Spleen (tissue), 11 donors: ENCODE results near the gene POMT2. TPM values are rescaled to one million over a fixed set of nuclear protein-coding genes. Genes with fewer than 3 reads are reported as not detected.

ENCODE experiments used
- DNase-seq: peaks from one replicate; pipeline ENCODE4 v3.0.0-alpha.2; 2020
- H3K27ac ChIP-seq, 8 donors: fragments of 200-600 bp; sonication (generic) in 7 of 8; 1 replicate in 4 of 8; 2 replicates in 4 of 8; pipeline versions ENCODE4 v1.5.0 to v1.8.0; 2016 to 2021; ENCODE audit warnings: inconsistent platforms in 4 of 8, mild to moderate bottlenecking in 4 of 8, moderate library complexity in 1 of 8
- H3K27me3 ChIP-seq, 7 donors: fragments of 200-600 bp; sonication (generic) in 6 of 7; replicated peaks in 1 of 7; 1 replicate in 4 of 7; 2 replicates in 3 of 7; pipeline versions ENCODE4 v1.5.0 to v1.8.0; 2016 to 2021; ENCODE audit warnings: inconsistent platforms in 3 of 7, mild to moderate bottlenecking in 1 of 7
- H3K36me3 ChIP-seq, 6 donors: fragments of 200-600 bp; sonication (generic) in 5 of 6; 1 replicate in 4 of 6; 2 replicates in 2 of 6; pipeline versions ENCODE4 v1.5.0 to v1.8.0; 2016 to 2021; ENCODE audit warnings: inconsistent platforms in 2 of 6
- H3K4me1 ChIP-seq, 6 donors: fragments of 200-600 bp; sonication (generic) in 5 of 6; 1 replicate in 3 of 6; 2 replicates in 3 of 6; pipeline versions ENCODE4 v1.5.0 to v1.8.0; 2016 to 2021; ENCODE audit warnings: inconsistent platforms in 3 of 6
- H3K4me3 ChIP-seq, 8 donors: fragments of 200-600 bp; sonication (generic) in 7 of 8; 1 replicate in 4 of 8; 2 replicates in 4 of 8; pipeline versions ENCODE4 v1.5.0 to v1.8.0; 2016 to 2021; ENCODE audit warnings: inconsistent platforms in 4 of 8, mild to moderate bottlenecking in 4 of 8, moderate library complexity in 2 of 8
- H3K9me3 ChIP-seq, 8 donors: fragments of 200-600 bp; sonication (generic) in 7 of 8; 1 replicate in 4 of 8; 2 replicates in 4 of 8; pipeline versions ENCODE4 v1.5.0 to v1.8.0; 2016 to 2021; ENCODE audit warnings: inconsistent platforms in 4 of 8
- CTCF ChIP-seq, 11 experiments: fragments of 200-600 bp in 7 of 11; fragments of 450-650 bp in 4 of 11; sonication (generic) in 4 of 11; IDR thresholded peaks in 8 of 11; conservative IDR thresholded peaks in 3 of 11; 1 replicate in 7 of 11; 2 replicates in 4 of 11; pipeline versions ENCODE4 v1.4.0 to v1.8.0; 2016 to 2021; ENCODE audit warnings: antibody characterized with exemption in 11 of 11, inconsistent platforms in 4 of 11, mild to moderate bottlenecking in 1 of 11
- POLR2A ChIP-seq, 3 donors: fragments of 450-650 bp; IDR thresholded peaks; one replicate each; pipeline ENCODE4 v1.5.1; 2017; ENCODE audit warnings: antibody characterized with exemption in 3 of 3, mild to moderate bottlenecking in 1 of 3
- POLR2AphosphoS5 ChIP-seq, 3 donors: sonication (generic); formaldehyde crosslinking; IDR thresholded peaks; one replicate each; pipeline ENCODE4 v1.5.1; 2017; ENCODE audit warnings: antibody characterized with exemption in 3 of 3
- WGBS, 5 donors: extraction: QIAGEN DNeasy Blood & Tissue Kit in 3 of 5; methylation state at CpG; one replicate each; pipeline versions ENCODE4 v1.1.5 to v1.1.7; 2013 to 2018; 5-methylcytosine and 5-hydroxymethylcytosine counted together
- intact Hi-C: fragments of 100-400 bp; cut with DNase I; formaldehyde crosslinking; loops from one replicate; pipeline ENCODE4 v1.15.0; 2023; ENCODE audit warnings: low total_unique reads
- polyA plus RNA-seq, 3 donors: library from polyadenylated mRNA; stranded (reverse); fragments of 200-250 nt; gene quantifications; one replicate each; pipeline ENCODE4 v1.2.1, GENCODE V29; 2013
- total RNA-seq, 7 donors: library from RNA; depleted of rRNA in 3 of 7; stranded (reverse); fragments of >200 nt in 3 of 7; fragmentation: NEBNext Ultra II Directional in 4 of 7; extraction: Animal tissue kit (Norgen Biotek cat#: 25700) in 4 of 7; gene quantifications; one replicate each; pipeline versions ENCODE4 v1.1.0 to v1.2.1, GENCODE V29; 2016 to 2021
- donor health status: healthy with polysubstance abuse.
- donor health status: DM: no; HTN: no; CAD: no; lungs with moderate emphysema.
- donor health status: DM: no; HTN: no; CAD: no.
- donor health status: Bipolar disorder and iron deficiency.
- donor health status: healthy.
- donor health status: DM: no; HTN: no; CAD: no.
- donor health status: DM: yes; HTN: yes; CAD: no.

Gene POMT2
- total and polyA plus RNA-seq, 10 donors = 5.4 to 23.6 (median 16.6) TPM

GRCh38 chr14:77250927-77251326 lies 69.8 kb downstream of the POMT2 start:
- TF ChIP-seq CTCF (IDR thresholded peaks at IDR 0.05 in 8 of 11, conservative IDR thresholded peaks at IDR 0.05 in 3 of 11) = no peak
- no peak for TF ChIP-seq POLR2A (IDR thresholded peaks at IDR 0.05)
- no peak for TF ChIP-seq POLR2AphosphoS5 (IDR thresholded peaks at IDR 0.05)
- H3K9me3 ChIP-seq = no peaks in the 10 kb centered on the region
- no peak overlapping the region for H3K27ac ChIP-seq
- peaks cover 0 to 4% (median 0%) of the 10 kb centered on the region in 7 donors for H3K27me3 ChIP-seq
- WGBS, 5 donors = 77 to 92% (median 91%) methylated on average over 6 of the region's 6 CpGs
- no peak overlapping the region for H3K4me3 ChIP-seq
- no peaks in the 10 kb centered on the region for H3K36me3 ChIP-seq
- intact Hi-C loops = no loop called here
- DNase-seq = no peak
- H3K4me1 ChIP-seq = no peaks in the 10 kb centered on the region

GRCh38 chr14:77249286-77249685 lies 71.4 kb downstream of the POMT2 start:
- no peak for DNase-seq
- intact Hi-C loops = no loop called here
- H3K9me3 ChIP-seq = no peaks in the 10 kb centered on the region
- H3K4me3 ChIP-seq = no peak overlapping the region
- 89 to 95% (median 91%) methylated on average over 7 of the region's 7 CpGs for WGBS, 5 donors
- peaks cover 0 to 3% (median 2%) of the 10 kb centered on the region in 6 donors for H3K4me1 ChIP-seq
- H3K27me3 ChIP-seq = peaks cover 0 to 4% (median 0%) of the 10 kb centered on the region in 7 donors
- no peak for TF ChIP-seq CTCF (IDR thresholded peaks at IDR 0.05 in 8 of 11, conservative IDR thresholded peaks at IDR 0.05 in 3 of 11)
- TF ChIP-seq POLR2AphosphoS5 (IDR thresholded peaks at IDR 0.05) = no peak
- TF ChIP-seq POLR2A (IDR thresholded peaks at IDR 0.05) = no peak
- H3K36me3 ChIP-seq = no peaks in the 10 kb centered on the region
- H3K27ac ChIP-seq = no peak overlapping the region

GRCh38 chr14:77248666-77249065 lies 72.0 kb downstream of the POMT2 start:
- Histone ChIP-seq H3K36me3 (no peaks in the 10 kb centered on the region), H3K9me3 (no peaks in the 10 kb centered on the region), H3K27me3 (peaks cover 0 to 2% (median 0%) of the 10 kb centered on the region in 7 donors), H3K4me3 (no peak overlapping the region), H3K4me1 (peaks cover 0 to 10% (median 4%) of the 10 kb centered on the region in 6 donors), H3K27ac (no peak overlapping the region)
- 92 to 97% (median 95%) methylated on average over 7 of the region's 7 CpGs for WGBS, 5 donors
- no peak for TF ChIP-seq CTCF (IDR thresholded peaks at IDR 0.05 in 8 of 11, conservative IDR thresholded peaks at IDR 0.05 in 3 of 11)
- no peak for TF ChIP-seq POLR2A (IDR thresholded peaks at IDR 0.05)
- no peak for TF ChIP-seq POLR2AphosphoS5 (IDR thresholded peaks at IDR 0.05)
- intact Hi-C loops = no loop called here
- DNase-seq = no peak

GRCh38 chr14:77246784-77247183 lies 73.9 kb downstream of the POMT2 start:
- 86 to 100% (median 97%) methylated on average over 1 of the region's 1 CpG for WGBS, 5 donors
- TF ChIP-seq POLR2A (IDR thresholded peaks at IDR 0.05) (no peak), POLR2AphosphoS5 (IDR thresholded peaks at IDR 0.05) (no peak)
- H3K36me3 ChIP-seq = no peaks in the 10 kb centered on the region
- H3K27me3 ChIP-seq = no peaks in the 10 kb centered on the region
- H3K4me3 ChIP-seq = no peak overlapping the region
- H3K4me1 ChIP-seq = peaks cover 0 to 24% (median 7%) of the 10 kb centered on the region in 6 donors
- no peak for DNase-seq
- intact Hi-C loops = no loop called here
- no peak overlapping the region for H3K27ac ChIP-seq
- H3K9me3 ChIP-seq = no peaks in the 10 kb centered on the region

GRCh38 chr14:77245820-77246219 lies 74.9 kb downstream of the POMT2 start:
- intact Hi-C loops = no loop called here
- Histone ChIP-seq H3K27ac (no peak overlapping the region), H3K4me3 (no peak overlapping the region), H3K4me1 (peaks cover 0 to 24% (median 7%) of the 10 kb centered on the region in 6 donors), H3K9me3 (no peaks in the 10 kb centered on the region), H3K36me3 (no peaks in the 10 kb centered on the region), H3K27me3 (no peaks in the 10 kb centered on the region)
- no peak for DNase-seq
- WGBS, 5 donors = 80 to 92% (median 85%) methylated on average over 4 of the region's 4 CpGs
- TF ChIP-seq POLR2A (IDR thresholded peaks at IDR 0.05) (no peak), POLR2AphosphoS5 (IDR thresholded peaks at IDR 0.05) (no peak), CTCF (IDR thresholded peaks at IDR 0.05 in 8 of 11, conservative IDR thresholded peaks at IDR 0.05 in 3 of 11) (no peak)
